IMR-90 (cell line): ENCODE results near the gene CEP41. TPM values are rescaled to one million over a fixed set of nuclear protein-coding genes. Genes with fewer than 3 reads are reported as not detected.

Source experiments
- ATAC-seq: fragments of 200-7000 bp; cut with Tn5 transposase; 2 replicates; pipeline ENCODE4 v1.9.1; 2020; ENCODE audit warnings: low read depth, mild to moderate bottlenecking, moderate library complexity
- BruUV-seq: library from RNA; stranded (reverse); fragments of 400-500 nt; replicated peaks from 2 replicates; lab custom pipeline; 2021; lab: Mats Ljungman, UMichigan
- CTCF ChIA-PET: fragments of 300-600 bp; formaldehyde crosslinking; extraction: SDS; loops from one replicate; lab custom pipeline; 2021; ENCODE audit warnings: antibody characterized with exemption; lab: Yijun Ruan, JAX
- POLR2A ChIA-PET: fragments of 300-600 bp; sonication (Branson Sonifier 250); formaldehyde crosslinking; loops from one replicate; lab custom pipeline; 2022; ENCODE audit warnings: antibody characterized with exemption; ENCODE audit not compliant: unreplicated experiment; lab: Charles Lee
- DNase-seq: peaks from one replicate; pipeline ENCODE4 v3.0.0; 2013
- H2AFZ ChIP-seq: replicated peaks from 2 replicates; pipeline ENCODE3; 2013; ENCODE audit warnings: low read length, mild to moderate bottlenecking; ENCODE audit not compliant: poor library complexity
- H2AK5ac ChIP-seq: 2 replicates; pipeline ENCODE4 v1.6.1; 2013; ENCODE audit warnings: low read depth, low read length, inconsistent platforms
- H2AK9ac ChIP-seq: replicated peaks from 2 replicates; pipeline ENCODE3; 2013; ENCODE audit warnings: mild to moderate bottlenecking, low read depth, low read length, moderate library complexity; ENCODE audit not compliant: poor library complexity
- H2BK120ac ChIP-seq: 2 replicates; pipeline ENCODE4 v1.6.1; 2013; ENCODE audit warnings: low read depth, low read length, inconsistent platforms
- H2BK15ac ChIP-seq: 3 replicates; pipeline ENCODE4 v1.6.1; 2013; ENCODE audit warnings: low read depth, low read length, inconsistent platforms
- H2BK20ac ChIP-seq: 2 replicates; pipeline ENCODE4 v1.6.1; 2013; ENCODE audit warnings: low read depth, mild to moderate bottlenecking, inconsistent platforms, low read length, moderate library complexity
- H2BK5ac ChIP-seq: 2 replicates; pipeline ENCODE4 v1.6.1; 2013; ENCODE audit warnings: mild to moderate bottlenecking, low read depth, low read length, inconsistent platforms; ENCODE audit not compliant: poor library complexity, severe bottlenecking
- H3K14ac ChIP-seq: replicated peaks from 2 replicates; pipeline ENCODE4 v1.6.1; 2013; ENCODE audit warnings: low read depth, low read length, inconsistent platforms
- H3K18ac ChIP-seq: 2 replicates; pipeline ENCODE4 v1.6.1; 2013; ENCODE audit warnings: low read depth, low read length, control low read depth
- H3K23ac ChIP-seq: 2 replicates; pipeline ENCODE4 v1.6.1; 2013; ENCODE audit warnings: low read depth, low read length, inconsistent platforms
- H3K27ac ChIP-seq: 2 replicates; pipeline ENCODE4 v1.5.1; 2013; ENCODE audit warnings: mild to moderate bottlenecking, control low read depth, low read length; ENCODE audit not compliant: insufficient read depth
- H3K27me3 ChIP-seq: 2 replicates; pipeline ENCODE4 v1.6.1; 2013; ENCODE audit warnings: low read length; ENCODE audit not compliant: control insufficient read depth, insufficient read depth
- H3K36me3 ChIP-seq: 2 replicates; pipeline ENCODE4 v1.6.1; 2013; ENCODE audit warnings: low read length, mixed read lengths; ENCODE audit not compliant: control insufficient read depth, insufficient read depth
- H3K4ac ChIP-seq: 2 replicates; pipeline ENCODE4 v1.6.1; 2013; ENCODE audit warnings: low read depth, low read length, inconsistent platforms
- H3K4me1 ChIP-seq: 2 replicates; pipeline ENCODE4 v1.6.1; 2013; ENCODE audit warnings: low read length, mixed read lengths; ENCODE audit not compliant: control insufficient read depth, insufficient read depth
- H3K4me2 ChIP-seq: 2 replicates; pipeline ENCODE4 v1.6.1; 2013; ENCODE audit warnings: low read depth, mild to moderate bottlenecking, control low read depth, low read length, moderate library complexity
- H3K4me3 ChIP-seq: 2 replicates; pipeline ENCODE4 v1.5.1; 2013; ENCODE audit warnings: low read depth, mild to moderate bottlenecking, control low read depth, low read length, moderate library complexity; ENCODE audit not compliant: insufficient read depth
- H3K56ac ChIP-seq: 2 replicates; pipeline ENCODE4 v1.6.1; 2013; ENCODE audit warnings: low read length, inconsistent platforms; ENCODE audit not compliant: insufficient read depth; ENCODE audit errors: extremely low read depth
- H3K79me1 ChIP-seq, 2 experiments: 2 replicates each; pipeline ENCODE4 v1.6.1; 2013; ENCODE audit warnings: low read length in 2 of 2, inconsistent platforms in 1 of 2, low read depth in 1 of 2
- H3K9ac ChIP-seq: 2 replicates; pipeline ENCODE4 v1.6.1; 2013; ENCODE audit warnings: low read depth, low read length, control low read depth
- H3K9me1 ChIP-seq: 2 replicates; pipeline ENCODE4 v1.6.1; 2013; ENCODE audit warnings: low read length, inconsistent platforms; ENCODE audit not compliant: insufficient read depth
- H3K9me3 ChIP-seq: 2 replicates; pipeline ENCODE4 v1.6.1; 2013; ENCODE audit warnings: low read length; ENCODE audit not compliant: control insufficient read depth, insufficient read depth
- H4K20me1 ChIP-seq: 2 replicates; pipeline ENCODE4 v1.6.1; 2013; ENCODE audit warnings: low read length, inconsistent platforms; ENCODE audit not compliant: insufficient read depth
- H4K5ac ChIP-seq: 2 replicates; pipeline ENCODE4 v1.6.1; 2013; ENCODE audit warnings: mild to moderate bottlenecking, low read depth, low read length, control low read depth
- H4K8ac ChIP-seq, 2 experiments: 2 replicates each; pipeline ENCODE4 v1.6.1; 2013; ENCODE audit warnings: low read depth in 2 of 2, low read length in 2 of 2, control low read depth in 1 of 2, inconsistent platforms in 1 of 2
- H4K91ac ChIP-seq: 2 replicates; pipeline ENCODE4 v1.6.1; 2013; ENCODE audit warnings: low read depth, low read length, inconsistent platforms; ENCODE audit not compliant: insufficient read depth
- MAFK ChIP-seq: IDR thresholded peaks from 2 replicates; pipeline ENCODE4 v1.6.1; 2012; ENCODE audit warnings: low read depth, low read length, improper control_type of control experiment
- MAZ ChIP-seq: IDR thresholded peaks from 2 replicates; pipeline ENCODE4 v1.6.1; 2012; ENCODE audit warnings: low read depth, mild to moderate bottlenecking, low read length, improper control_type of control experiment, moderate library complexity, borderline replicate concordance
- MXI1 ChIP-seq: IDR thresholded peaks from 2 replicates; pipeline ENCODE4 v1.6.1; 2012; ENCODE audit warnings: low read depth, mild to moderate bottlenecking, low read length, moderate library complexity, borderline replicate concordance
- POLR2A ChIP-seq: IDR thresholded peaks from 2 replicates; pipeline ENCODE4 v1.6.1; 2012; ENCODE audit warnings: mild to moderate bottlenecking, low read depth, low read length
- USF2 ChIP-seq: fragments of 150-350 bp; IDR thresholded peaks from 2 replicates; pipeline ENCODE4 v1.6.1; 2017; ENCODE audit warnings: mild to moderate bottlenecking, antibody characterized with exemption, low read length, low read depth
- WGBS, 2 experiments: methylation state at CpG; one replicate each; pipeline versions ENCODE4 v1.1.5 to v1.1.7; 2013; ENCODE audit warnings: missing lambda C conversion rate in 2 of 2; ENCODE audit not compliant: insufficient read length in 1 of 2; ENCODE audit errors: extremely low coverage in 2 of 2; 5-methylcytosine and 5-hydroxymethylcytosine counted together
- dilution Hi-C: fragments of 300-500 bp; cut with HindIII; formaldehyde crosslinking; loops from one replicate; pipeline ENCODE4 v1.14.3; 2018; ENCODE audit warnings: low sequenced_read_pairs; ENCODE audit not compliant: unreplicated experiment
- in situ Hi-C: fragments of 300-500 bp; cut with MboI; formaldehyde crosslinking; loops from 3 replicates; pipeline ENCODE4 v1.14.3; 2019; ENCODE audit warnings: low sequenced_read_pairs, inconsistent platforms, mixed read lengths
- intact Hi-C: fragments of 100-400 bp; cut with micrococcal nuclease; formaldehyde crosslinking; loops from 2 replicates; pipeline ENCODE4 v1.10.0; 2022
- polyA plus RNA-seq, 3 experiments: library from polyadenylated mRNA; depleted of rRNA; stranded (reverse); fragments of >200 nt; gene quantifications; 2 replicates each; pipeline ENCODE4 v1.2.3, GENCODE V29; 2012; ENCODE audit warnings: low replicate concordance in 1 of 3
- total RNA-seq: library from RNA; depleted of rRNA; stranded (reverse); fragments of >200 nt; gene quantifications from 2 replicates; pipeline ENCODE4 v1.2.3, GENCODE V29; 2012
- TF ChIP-seq, protein P1 (sequence below): conservative IDR thresholded peaks from 2 replicates; pipeline ENCODE4 v1.5.1; 2012; ENCODE audit warnings: mild to moderate bottlenecking, low read depth, low read length, improper control_type of control experiment

Gene CEP41
- total and polyA plus RNA-seq, 2 of the 4 experiments (the other 2 are of a cell fraction): 12.2 to 21.9 TPM

GRCh38 chr7:130446259-130446658 is 5.4 kb upstream of the CEP41 start:
- H2BK5ac ChIP-seq: no peak overlapping the region
- H4K8ac ChIP-seq: no peak overlapping the region
- in situ Hi-C loops: no loop called here
- no peak overlapping the region for H4K91ac ChIP-seq
- WGBS, 2 experiments: no CpG with 5 or more reads among the region's 3 CpGs
- no peak overlapping the region for H3K14ac ChIP-seq
- no TSS peak for BruUV-seq
- H2AFZ ChIP-seq: no peak overlapping the region
- no peak overlapping the region for H2BK15ac ChIP-seq
- no peak overlapping the region for H2BK20ac ChIP-seq
- no peaks in the 10 kb centered on the region for H3K36me3 ChIP-seq
- POLR2A ChIA-PET: no interaction called here
- no peak overlapping the region for H3K18ac ChIP-seq
- 0 out of 4 replicates have a peak, but pooled peaks cover 0 to 7% of the 10 kb centered on the region in 2 experiments for H3K79me1 ChIP-seq
- no peaks in the 10 kb centered on the region for H4K20me1 ChIP-seq
- intact Hi-C loops: no loop called here
- no peak overlapping the region for H3K56ac ChIP-seq
- H3K4me1 ChIP-seq: peaks cover 3% of the 10 kb centered on the region
- H3K27me3 ChIP-seq: no peaks in the 10 kb centered on the region
- H3K4ac ChIP-seq: no peak overlapping the region
- no peak overlapping the region for H3K4me3 ChIP-seq
- H2AK5ac ChIP-seq: no peak overlapping the region
- H3K27ac ChIP-seq: no peak overlapping the region
- ATAC-seq (no peak), DNase-seq (no peak)
- dilution Hi-C loops: no loop called here
- H2AK9ac ChIP-seq: no peak overlapping the region
- CTCF ChIA-PET: no interaction called here
- no peak overlapping the region for H2BK120ac ChIP-seq
- TF ChIP-seq, protein P1, sequence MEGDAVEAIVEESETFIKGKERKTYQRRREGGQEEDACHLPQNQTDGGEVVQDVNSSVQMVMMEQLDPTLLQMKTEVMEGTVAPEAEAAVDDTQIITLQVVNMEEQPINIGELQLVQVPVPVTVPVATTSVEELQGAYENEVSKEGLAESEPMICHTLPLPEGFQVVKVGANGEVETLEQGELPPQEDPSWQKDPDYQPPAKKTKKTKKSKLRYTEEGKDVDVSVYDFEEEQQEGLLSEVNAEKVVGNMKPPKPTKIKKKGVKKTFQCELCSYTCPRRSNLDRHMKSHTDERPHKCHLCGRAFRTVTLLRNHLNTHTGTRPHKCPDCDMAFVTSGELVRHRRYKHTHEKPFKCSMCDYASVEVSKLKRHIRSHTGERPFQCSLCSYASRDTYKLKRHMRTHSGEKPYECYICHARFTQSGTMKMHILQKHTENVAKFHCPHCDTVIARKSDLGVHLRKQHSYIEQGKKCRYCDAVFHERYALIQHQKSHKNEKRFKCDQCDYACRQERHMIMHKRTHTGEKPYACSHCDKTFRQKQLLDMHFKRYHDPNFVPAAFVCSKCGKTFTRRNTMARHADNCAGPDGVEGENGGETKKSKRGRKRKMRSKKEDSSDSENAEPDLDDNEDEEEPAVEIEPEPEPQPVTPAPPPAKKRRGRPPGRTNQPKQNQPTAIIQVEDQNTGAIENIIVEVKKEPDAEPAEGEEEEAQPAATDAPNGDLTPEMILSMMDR: no peak
- no peak for TF ChIP-seq MAZ
- TF ChIP-seq POLR2A: no peak
- no peak for TF ChIP-seq MAFK
- no peak for TF ChIP-seq MXI1
- TF ChIP-seq USF2: no peak
- no peak overlapping the region for H3K4me2 ChIP-seq
- H3K9me1 ChIP-seq: no peaks in the 10 kb centered on the region
- H3K23ac ChIP-seq: no peak overlapping the region
- no peak overlapping the region for H4K5ac ChIP-seq
- no peak overlapping the region for H3K9ac ChIP-seq
- H3K9me3 ChIP-seq: peaks cover 4% of the 10 kb centered on the region; the same call in 1 of the 2 replicates
